ENCODE data around the gene MECP2.
A peak's percentile ranks its signal among the peaks of the same experiment; 100 is the strongest.

MECP2 gene

DNA sequence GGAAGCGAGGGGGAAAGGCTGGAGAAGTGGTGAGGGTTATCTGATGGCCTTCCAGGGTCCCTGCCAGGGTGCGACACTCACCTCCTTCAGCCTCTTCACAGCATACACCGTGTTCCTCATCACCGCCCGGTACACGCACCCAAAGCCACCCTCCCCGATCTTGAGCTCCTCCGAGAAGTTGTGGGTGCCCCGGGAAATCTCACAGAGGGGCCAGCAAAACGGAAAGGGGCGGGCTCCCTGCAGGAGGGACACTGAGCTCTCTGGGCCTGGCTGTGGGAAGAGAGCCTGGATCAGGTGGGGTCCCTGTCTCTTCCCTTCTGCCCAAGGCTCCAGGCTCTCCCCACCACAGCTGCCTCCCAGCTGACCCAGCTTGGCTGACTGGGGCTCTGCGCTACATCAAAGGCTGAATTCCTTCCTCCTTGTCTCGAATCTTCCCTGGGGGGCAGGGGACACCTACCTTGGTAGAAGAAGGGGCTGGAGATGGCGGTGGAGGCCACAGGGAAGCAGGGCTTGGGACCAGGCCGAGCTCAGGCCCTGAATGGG lies 78.9 kb downstream of the MECP2 start:
- no peaks in the 10 kb centered on the region; the same call in 1 of the 2 replicates for H3K36me3 ChIP-seq (ENCODE audit: insufficient read depth, low read length)

DNA sequence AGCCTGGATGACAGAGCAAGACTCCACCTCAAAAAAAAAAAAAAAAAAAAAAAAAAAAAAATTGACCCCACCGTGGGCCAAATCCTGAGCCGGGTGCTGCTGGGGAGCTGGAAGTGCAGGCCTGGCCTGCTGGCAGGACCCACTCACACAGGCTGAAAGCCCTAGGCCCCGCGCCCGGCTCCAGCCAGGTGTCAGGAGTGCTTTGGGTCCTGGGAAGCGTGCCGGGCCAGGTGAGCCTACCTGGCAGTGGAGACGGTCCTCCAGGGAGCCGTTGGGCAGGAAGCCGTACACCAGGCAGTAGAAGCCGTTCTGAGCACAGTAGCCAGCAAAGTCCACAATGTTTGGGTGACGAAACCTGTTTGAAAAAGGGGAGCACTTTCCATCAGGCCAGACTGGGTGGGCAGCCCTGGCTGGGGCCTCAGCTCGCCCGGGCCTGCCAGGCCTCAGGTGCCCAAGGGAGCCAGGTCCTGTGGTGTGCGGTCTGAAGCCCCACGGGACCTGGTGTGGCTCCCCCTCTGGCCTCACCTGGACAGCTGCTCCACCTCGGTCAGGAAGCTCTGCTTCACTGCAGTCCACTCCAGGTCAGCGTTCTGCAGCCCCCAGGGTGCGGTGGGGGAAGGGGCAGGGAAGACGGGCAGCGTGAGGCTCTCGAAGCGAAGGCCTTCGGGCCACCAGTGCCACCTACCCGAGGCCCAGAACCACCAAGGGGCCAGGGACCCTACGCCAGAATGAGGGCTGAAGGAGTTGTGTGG lies 79.6 kb downstream of the MECP2 start:
- Histone ChIP-seq H3K9me3 (ENCODE audit: low read depth, low read length) (no peaks in the 10 kb centered on the region), H3K9ac (ENCODE audit: insufficient read length) (no peak overlapping the region), H3K36me3 (ENCODE audit: insufficient read depth, low read length) (no peaks in the 10 kb centered on the region; the same call in 1 of the 2 replicates), H3K27ac (no peak overlapping the region), H3K4me3 (no peak overlapping the region)
- DNase-seq (ENCODE audit: low read depth, low spot score): no peak
- TF ChIP-seq EZH2 (IDR thresholded peaks at IDR 0.05): no peak
- no peak for TF ChIP-seq POLR2AphosphoS5 (IDR thresholded peaks at IDR 0.05; ENCODE audit: borderline replicate concordance, low read depth, low read length)
- no peak for TF ChIP-seq FOXP2 (optimal IDR thresholded peaks at IDR 0.05; ENCODE audit: control extremely low read depth, extremely low read length, insufficient read depth)

More for the DNA sequence above, 78.9 kb downstream of the MECP2 start:
- Histone ChIP-seq H3K9me3 (ENCODE audit: low read depth, low read length) (no peaks in the 10 kb centered on the region), H3K27ac (peak overlapping the region; percentile 30), H3K4me3 (peak overlapping the region; percentile 71), H3K9ac (ENCODE audit: insufficient read length) (peak overlapping the region; percentile 77)
- no peak for TF ChIP-seq FOXP2 (optimal IDR thresholded peaks at IDR 0.05; ENCODE audit: control extremely low read depth, extremely low read length, insufficient read depth)
- no peak for TF ChIP-seq POLR2AphosphoS5 (IDR thresholded peaks at IDR 0.05; ENCODE audit: borderline replicate concordance, low read depth, low read length)
- TF ChIP-seq EZH2 (IDR thresholded peaks at IDR 0.05): no peak
- no peak for DNase-seq (ENCODE audit: low read depth, low spot score)

DNA sequence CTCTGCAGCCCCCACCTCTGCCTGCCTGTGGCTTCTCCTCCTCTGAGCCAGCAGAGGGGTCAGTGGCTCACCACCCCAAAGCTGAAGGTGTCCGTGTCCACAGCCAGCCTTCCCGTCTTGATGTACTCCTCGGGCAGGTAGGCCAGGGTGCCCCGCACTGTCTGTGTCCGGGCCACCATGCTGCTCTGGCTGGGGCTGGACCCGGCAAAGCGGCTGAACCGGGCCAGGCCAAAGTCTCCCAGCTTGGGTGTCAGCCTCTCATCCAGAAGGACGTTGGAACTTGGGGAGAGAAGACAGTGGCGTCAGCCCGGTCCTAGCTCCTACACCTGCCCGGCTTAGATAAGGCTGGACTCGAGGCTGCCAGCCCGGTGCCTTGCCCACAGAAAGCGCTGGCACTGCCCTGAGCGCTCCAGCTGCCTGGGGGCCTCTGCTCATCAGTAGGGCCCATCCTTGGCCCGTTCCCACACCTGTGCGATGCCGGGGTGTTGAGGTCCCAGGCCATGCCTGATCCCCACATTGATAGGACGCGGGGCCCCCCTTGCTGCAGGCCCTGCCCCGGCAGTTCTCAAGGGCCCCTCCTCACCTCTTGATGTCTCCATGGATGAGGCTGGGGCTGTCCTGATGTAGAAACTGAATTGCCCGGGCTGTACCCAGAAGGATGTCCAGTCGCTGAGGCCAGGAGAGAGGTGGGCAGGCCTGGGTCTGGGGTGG lies 81.0 kb downstream of the MECP2 start:
- no peak overlapping the region for H3K4me3 ChIP-seq
- TF ChIP-seq FOXP2 (optimal IDR thresholded peaks at IDR 0.05; ENCODE audit: control extremely low read depth, extremely low read length, insufficient read depth) (no peak), EZH2 (IDR thresholded peaks at IDR 0.05) (no peak), POLR2AphosphoS5 (IDR thresholded peaks at IDR 0.05; ENCODE audit: borderline replicate concordance, low read depth, low read length) (no peak)
- no peak for DNase-seq (ENCODE audit: low read depth, low spot score)
- H3K27ac ChIP-seq: no peak overlapping the region
- H3K36me3 ChIP-seq (ENCODE audit: insufficient read depth, low read length): no peaks in the 10 kb centered on the region; the same call in 1 of the 2 replicates
- no peaks in the 10 kb centered on the region for H3K9me3 ChIP-seq (ENCODE audit: low read depth, low read length)
- H3K9ac ChIP-seq (ENCODE audit: insufficient read length): no peak overlapping the region

- Histone ChIP-seq H3K9me3 (ENCODE audit: low read depth, low read length) (no peaks in the 10 kb centered on the region), H3K27ac (no peak overlapping the region), H3K36me3 (ENCODE audit: insufficient read depth, low read length) (no peaks in the 10 kb centered on the region; the same call in 1 of the 2 replicates), H3K9ac (ENCODE audit: insufficient read length) (no peak overlapping the region), H3K4me3 (no peak overlapping the region)
- TF ChIP-seq FOXP2 (optimal IDR thresholded peaks at IDR 0.05; ENCODE audit: control extremely low read depth, extremely low read length, insufficient read depth) (no peak), POLR2AphosphoS5 (IDR thresholded peaks at IDR 0.05; ENCODE audit: borderline replicate concordance, low read depth, low read length) (no peak), EZH2 (IDR thresholded peaks at IDR 0.05) (no peak)
- DNase-seq (ENCODE audit: low read depth, low spot score): no peak
Measured at GRCh38 chrX:154015581-154016264, 81.8 kb downstream of the MECP2 start.

GRCh38 chrX:154014429-154015380 lies 82.8 kb downstream of the MECP2 start:
- no peaks in the 10 kb centered on the region for H3K9me3 ChIP-seq (ENCODE audit: low read depth, low read length)
- no peak overlapping the region for H3K9ac ChIP-seq (ENCODE audit: insufficient read length)
- no peak for DNase-seq (ENCODE audit: low read depth, low spot score)
- H3K36me3 ChIP-seq (ENCODE audit: insufficient read depth, low read length): no peaks in the 10 kb centered on the region; the same call in 1 of the 2 replicates
- no peak overlapping the region for H3K4me3 ChIP-seq
- TF ChIP-seq FOXP2 (optimal IDR thresholded peaks at IDR 0.05; ENCODE audit: control extremely low read depth, extremely low read length, insufficient read depth) (no peak), EZH2 (IDR thresholded peaks at IDR 0.05) (no peak), POLR2AphosphoS5 (IDR thresholded peaks at IDR 0.05; ENCODE audit: borderline replicate concordance, low read depth, low read length) (no peak; the same call in 1 of the 2 replicates)
- no peak overlapping the region for H3K27ac ChIP-seq

DNA sequence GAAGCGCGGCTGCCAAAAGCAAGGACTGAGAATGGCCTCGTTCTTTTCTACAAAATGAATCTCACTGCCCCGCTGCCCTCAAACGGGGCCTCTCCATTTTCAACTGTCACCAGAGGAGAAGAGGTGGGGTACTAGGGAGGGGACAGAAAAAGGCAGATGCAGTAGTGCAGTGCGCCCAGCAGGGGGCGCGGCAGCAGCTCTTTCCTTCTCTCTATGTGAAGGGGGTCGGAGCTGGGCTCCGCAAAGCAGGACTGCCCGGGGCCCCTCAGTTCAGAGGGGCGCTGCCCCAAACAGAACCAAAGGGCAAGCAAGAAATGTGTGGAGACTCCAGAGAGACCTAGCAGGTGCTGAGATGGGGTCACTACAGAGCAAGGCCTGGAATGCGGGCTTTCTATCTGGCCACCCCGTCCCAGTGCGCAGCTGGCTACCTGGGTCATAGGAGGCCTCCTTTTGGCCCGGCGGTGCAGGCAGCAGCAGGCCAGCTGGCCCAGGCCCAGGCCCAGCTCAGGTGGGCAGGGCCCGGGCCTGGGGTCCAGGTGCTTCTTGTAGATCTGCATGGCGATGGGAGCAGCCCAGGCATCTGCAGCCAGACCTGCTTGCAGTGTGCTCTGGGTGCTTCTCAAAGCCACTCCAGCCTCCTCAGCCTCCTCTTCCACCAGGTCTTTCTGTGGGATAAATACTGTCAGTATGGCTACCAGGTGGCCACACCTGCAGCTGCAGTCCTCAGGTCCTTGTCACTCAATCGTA lies 83.7 kb downstream of the MECP2 start:
- TF ChIP-seq EZH2 (IDR thresholded peaks at IDR 0.05) (no peak), POLR2AphosphoS5 (IDR thresholded peaks at IDR 0.05; ENCODE audit: borderline replicate concordance, low read depth, low read length) (no peak)

GRCh38 chrX:154013001-154013421 lies 84.5 kb downstream of the MECP2 start:
- DNase-seq (ENCODE audit: low read depth, low spot score): no peak
- no peaks in the 10 kb centered on the region for H3K9me3 ChIP-seq (ENCODE audit: low read depth, low read length)
- H3K9ac ChIP-seq (ENCODE audit: insufficient read length): no peak overlapping the region
- no peaks in the 10 kb centered on the region; the same call in 1 of the 2 replicates for H3K36me3 ChIP-seq (ENCODE audit: insufficient read depth, low read length)
- no peak overlapping the region for H3K4me3 ChIP-seq
- H3K27ac ChIP-seq: no peak overlapping the region
- TF ChIP-seq POLR2AphosphoS5 (IDR thresholded peaks at IDR 0.05; ENCODE audit: borderline replicate concordance, low read depth, low read length): no peak
- TF ChIP-seq FOXP2 (optimal IDR thresholded peaks at IDR 0.05; ENCODE audit: control extremely low read depth, extremely low read length, insufficient read depth): no peak
- no peak for TF ChIP-seq EZH2 (IDR thresholded peaks at IDR 0.05)

More for the DNA sequence above, 83.7 kb downstream of the MECP2 start:
- Histone ChIP-seq H3K27ac (no peak overlapping the region), H3K4me3 (no peak overlapping the region), H3K9ac (ENCODE audit: insufficient read length) (no peak overlapping the region), H3K36me3 (ENCODE audit: insufficient read depth, low read length) (no peaks in the 10 kb centered on the region; the same call in 1 of the 2 replicates), H3K9me3 (ENCODE audit: low read depth, low read length) (no peaks in the 10 kb centered on the region)
- no peak for DNase-seq (ENCODE audit: low read depth, low spot score)

All from SK-N-MC (cell line).